ENCODE data around the gene SAP30BP.
"Not testable (repeated sequence)": the region's sequence is repeated elsewhere in the genome, so short reads cannot be mapped to it uniquely, and the experiment has no call there.

Gene SAP30BP

GRCh38 chr17:75634376-75634740, 32.8 kb upstream of the SAP30BP start:
- no peak for DNase-seq

- DNase-seq, result no peak
Measured at GRCh38 chr17:75634754-75635609, 32.2 kb upstream of the SAP30BP start.

DNA sequence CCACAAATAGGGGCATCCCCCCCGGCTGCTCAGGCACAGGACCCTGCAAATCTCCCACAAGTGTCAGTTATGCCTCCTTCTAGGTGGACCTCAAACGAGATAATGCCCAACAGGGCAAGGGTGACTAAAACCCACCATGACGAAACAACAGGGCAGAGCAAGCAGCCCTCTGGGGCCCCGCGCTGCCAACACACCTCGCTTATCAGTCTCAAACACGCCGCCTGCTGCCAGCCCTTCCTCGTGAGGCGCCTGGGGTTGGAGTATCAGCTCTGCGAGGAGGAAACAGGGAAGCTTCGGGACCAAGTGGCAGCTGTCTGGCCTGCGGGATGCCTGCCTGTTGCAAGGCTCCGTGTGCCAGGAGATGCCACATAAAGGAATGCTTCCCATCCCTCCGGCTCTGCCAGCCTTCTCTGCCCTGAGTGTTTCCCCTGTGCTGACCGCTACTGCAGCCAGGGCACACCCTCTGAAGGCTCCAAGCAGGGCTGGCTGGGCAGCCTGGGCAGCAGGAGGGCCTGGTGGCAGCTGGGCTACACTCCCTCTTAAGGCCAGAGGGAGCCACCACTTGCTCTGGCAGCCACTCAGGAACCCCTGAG, 31.4 kb upstream of the SAP30BP start:
- DNase-seq, result no peak

GRCh38 chr17:75636381-75637142, 30.6 kb upstream of the SAP30BP start:
- no peak for DNase-seq

DNA sequence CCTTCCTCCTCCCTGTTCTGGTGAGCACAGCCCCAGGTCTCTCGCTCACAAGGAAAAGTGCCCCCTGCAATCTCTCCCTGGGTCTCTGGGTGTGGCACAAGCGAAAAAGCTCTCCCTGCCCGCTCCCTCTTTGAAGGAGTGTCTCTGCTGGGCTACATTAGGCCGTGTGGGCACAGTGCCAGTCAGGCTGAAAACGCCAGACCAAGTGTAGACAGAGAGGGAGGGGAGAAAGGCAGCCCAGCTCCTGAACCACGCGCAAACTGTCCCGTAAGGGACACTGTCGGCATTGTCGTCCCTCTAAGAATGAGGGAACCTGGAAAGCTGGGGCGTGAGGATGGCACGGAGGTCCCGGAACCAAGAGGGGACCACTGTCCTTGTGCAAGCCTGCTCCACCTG, 30.0 kb upstream of the SAP30BP start:
- DNase-seq, result no peak

DNA sequence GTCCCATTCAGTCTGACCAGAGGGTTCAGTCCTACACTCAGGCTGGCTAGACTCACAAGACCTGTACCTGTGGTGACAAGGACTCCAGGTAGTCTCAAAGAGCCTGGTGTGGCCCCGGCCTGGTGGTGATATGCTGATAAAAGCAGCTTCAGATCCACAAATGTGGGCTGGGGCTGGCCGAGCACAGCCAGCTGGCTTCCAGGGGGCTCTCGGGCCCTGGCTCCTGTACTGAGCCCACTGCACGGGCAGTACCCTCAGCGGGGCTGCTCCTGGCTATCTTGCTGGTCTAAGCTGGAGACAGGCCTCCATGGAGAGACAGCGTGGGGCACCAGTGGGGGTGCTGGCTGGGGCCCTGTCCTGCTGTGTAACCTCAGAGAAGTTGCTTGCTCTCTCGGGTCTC, 29.6 kb upstream of the SAP30BP start:
- no peak for DNase-seq

DNA sequence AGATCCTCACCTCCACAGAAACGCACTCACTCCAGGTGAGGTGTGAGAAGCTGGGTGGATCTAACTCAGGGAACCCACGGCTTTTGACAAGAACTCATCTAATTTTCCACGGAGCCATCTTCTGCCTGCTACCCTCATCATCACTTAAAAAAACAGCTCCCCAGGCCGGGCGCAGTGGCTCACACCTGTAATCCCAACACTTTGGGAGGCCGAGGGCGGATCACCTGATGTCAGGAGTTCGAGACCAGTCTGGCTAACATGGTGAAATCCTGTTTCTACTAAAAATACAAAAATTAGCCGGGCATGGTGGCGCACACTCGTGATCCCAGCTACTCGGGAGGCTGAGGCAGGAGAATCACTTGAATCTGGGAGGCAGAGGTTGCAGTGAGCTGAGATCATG, 29.1 kb upstream of the SAP30BP start:
- DNase-seq, result not testable (repeated sequence)

DNA sequence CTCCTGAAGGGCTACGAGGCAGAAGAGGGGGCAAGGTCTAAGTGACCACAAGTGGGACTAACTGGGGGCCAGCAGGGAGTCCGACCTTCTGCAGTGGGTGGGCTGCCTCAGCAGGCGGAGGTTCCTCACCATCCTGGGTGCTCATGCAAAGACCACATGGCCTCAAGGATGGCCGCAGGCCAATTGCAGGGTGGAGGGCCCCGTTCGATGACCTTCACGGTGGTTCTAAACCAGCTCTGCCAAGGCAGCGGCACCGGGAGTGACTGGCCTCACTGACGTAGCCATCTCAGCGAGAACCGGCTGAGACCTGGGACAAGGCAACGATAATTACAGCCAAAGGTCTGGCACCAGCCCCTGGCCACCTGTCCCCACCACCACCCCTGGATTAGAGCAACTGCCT, 28.2 kb upstream of the SAP30BP start:
- DNase-seq, result no peak

DNA sequence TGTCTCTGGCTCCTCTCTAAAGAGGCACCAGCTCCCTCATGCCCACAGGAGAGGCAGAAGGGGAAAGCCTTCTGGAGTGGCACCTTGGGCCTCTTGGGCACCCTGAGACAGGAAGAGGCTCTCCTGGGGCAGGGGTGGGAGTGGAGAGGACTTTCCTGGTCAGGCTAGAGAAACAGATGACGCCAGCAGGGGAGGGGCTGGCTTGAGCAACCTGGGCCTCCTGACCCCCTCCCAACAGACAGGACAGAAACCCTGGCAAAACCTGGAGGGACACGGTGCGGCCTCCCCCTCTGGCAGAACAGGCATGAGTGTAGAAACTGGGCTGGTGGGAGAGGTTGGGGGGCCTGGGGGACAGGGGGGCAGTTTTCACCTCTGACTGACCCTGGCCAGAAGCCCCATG, 27.8 kb upstream of the SAP30BP start:
- DNase-seq, result no peak

DNA sequence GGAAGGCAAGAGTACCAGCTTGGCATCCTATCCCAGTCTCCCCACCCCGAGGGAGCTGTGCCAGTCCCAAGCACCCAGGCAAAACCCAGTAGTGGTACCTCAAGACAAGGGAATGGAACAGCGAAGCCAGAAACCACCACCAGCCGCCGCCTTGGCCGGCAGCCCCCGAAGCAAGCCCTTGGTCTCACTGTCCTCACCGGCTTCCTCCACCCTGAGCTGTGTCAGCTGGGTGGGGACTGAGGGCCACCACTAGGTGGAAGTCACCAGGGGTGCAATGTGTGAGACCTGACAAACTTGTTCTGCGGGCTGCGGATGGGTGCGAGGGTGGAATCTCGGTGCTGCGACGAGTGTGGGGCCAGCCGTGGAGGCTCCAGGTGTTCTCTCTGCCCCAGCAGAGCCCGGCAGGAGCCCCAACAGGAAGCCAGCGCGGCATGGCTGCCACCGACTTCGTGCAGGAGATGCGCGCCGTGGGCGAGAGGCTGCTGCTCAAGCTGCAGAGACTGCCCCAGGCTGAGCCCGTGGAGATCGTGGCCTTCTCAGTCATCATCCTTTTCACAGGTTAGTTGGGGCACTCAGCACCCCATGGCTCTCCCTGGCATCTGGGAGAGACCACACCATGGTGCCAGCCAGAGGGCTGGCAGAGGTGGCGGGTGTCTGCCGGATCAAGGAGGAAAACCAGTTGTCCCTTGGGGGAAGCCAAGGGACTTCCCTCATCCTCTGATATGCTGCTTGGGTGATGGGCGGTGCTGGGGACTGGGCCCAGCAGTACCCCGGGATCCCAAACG, 27.2 kb upstream of the SAP30BP start:
- no peak for DNase-seq

DNA sequence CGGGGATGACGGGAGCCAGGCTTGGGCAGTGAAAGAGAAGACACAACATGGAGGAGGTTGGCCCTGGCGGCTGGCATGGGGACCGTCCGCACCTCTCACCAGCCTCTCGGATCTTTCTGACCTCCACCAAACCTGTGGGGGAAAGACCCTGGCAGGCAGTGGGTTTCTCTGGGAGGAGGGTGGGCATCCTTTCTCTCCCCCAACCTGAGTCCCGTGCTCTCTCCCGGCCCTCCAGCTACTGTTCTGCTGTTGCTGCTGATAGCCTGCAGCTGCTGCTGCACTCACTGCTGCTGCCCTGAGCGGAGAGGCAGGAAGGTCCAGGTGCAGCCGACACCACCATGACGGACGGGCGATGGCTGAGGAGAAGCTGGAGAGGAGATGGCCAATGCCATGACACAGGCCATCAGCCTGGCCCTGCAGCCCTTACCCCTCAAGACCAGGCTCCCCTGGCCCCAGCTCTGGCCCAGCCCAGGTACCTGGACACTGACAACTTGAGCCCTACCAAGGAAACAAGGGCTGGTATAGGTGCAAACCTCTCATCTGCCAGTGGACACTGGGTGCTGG, 26.5 kb upstream of the SAP30BP start:
- DNase-seq, result no peak

DNA sequence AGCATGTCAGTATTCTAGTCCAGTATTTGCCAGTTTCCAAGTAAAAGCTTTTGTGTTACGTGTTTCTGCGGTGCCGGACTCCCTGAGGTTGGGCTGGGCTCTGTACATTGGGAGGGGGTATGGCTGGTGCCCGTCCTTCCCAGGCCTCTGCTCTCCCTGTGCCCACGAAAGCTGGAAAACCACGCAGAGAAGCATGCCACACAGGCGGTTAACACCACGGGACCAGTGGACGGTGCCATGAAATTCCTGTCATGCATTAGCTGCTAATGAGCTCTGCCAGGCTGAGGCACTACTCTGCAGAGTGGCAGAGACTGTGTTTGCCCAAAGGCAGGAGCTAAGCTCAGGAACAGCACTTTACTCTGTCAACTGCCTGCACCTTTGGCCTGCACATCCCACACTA, 25.8 kb upstream of the SAP30BP start:
- DNase-seq, result no peak

GRCh38 chr17:75642182-75642783, 24.9 kb upstream of the SAP30BP start:
- DNase-seq, result no peak

- no peak for DNase-seq
Measured at GRCh38 chr17:75642784-75643642, 24.1 kb upstream of the SAP30BP start.

- no peak for DNase-seq
Measured at GRCh38 chr17:75643643-75644017, 23.5 kb upstream of the SAP30BP start.

DNA sequence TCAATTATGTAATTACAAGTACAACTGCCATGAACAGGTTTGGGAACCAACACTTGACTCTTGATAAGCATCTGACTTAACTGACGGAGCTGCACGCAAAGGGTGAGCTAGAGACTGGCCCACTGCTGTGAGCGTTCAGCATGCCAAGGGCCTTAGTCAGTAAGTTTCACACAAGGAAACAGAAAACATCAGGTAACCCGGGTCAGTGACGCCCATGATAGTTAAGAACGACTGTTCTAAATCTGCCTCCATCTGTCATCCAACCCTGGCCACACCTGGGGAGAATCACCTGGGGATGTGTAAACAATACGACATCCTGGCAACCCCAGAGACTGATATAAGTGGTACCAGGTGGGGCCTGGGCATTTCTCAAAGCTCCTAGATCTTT, 21.6 kb upstream of the SAP30BP start:
- no peak for DNase-seq

GRCh38 chr17:75645889-75646637, 21.1 kb upstream of the SAP30BP start:
- DNase-seq, result no peak

DNA sequence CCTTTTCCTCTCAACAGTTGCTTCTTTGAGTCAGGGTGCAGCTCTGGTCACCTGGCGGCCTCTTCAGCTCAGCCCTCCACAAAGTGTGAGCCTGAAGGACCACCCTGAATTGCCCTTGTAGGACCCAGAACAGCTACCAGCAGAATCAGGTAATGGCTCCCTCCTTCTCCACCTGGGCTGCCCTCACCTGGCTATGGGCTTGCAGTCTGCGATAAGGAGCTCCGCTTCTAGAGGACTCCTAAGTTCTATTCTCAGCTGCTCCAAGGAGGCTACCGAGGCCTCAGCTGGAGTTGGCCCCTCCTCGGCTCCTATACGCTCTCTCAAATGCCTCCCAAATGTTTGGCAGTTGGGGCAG, 20.5 kb upstream of the SAP30BP start:
- DNase-seq, result no peak

DNA sequence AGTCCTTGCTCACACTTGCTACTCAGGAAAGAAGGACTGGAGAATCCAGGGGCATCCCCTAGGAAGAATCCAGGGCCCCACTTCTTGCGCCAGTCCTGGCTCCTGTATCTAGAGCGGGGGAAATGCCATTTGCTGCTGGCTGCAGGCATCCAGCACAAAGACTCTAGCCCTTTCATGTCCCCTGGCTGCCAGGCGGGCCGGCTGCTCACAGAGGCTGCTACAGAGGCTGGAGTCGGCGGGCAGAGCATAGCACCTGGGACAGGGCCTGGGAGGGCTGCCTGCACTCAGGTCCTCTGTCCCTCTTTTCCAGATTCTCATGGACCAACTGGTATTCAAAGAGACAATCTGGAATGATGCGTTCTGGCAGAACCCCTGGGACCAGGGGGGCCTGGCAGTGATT, 20.1 kb upstream of the SAP30BP start:
- no peak for DNase-seq

DNA sequence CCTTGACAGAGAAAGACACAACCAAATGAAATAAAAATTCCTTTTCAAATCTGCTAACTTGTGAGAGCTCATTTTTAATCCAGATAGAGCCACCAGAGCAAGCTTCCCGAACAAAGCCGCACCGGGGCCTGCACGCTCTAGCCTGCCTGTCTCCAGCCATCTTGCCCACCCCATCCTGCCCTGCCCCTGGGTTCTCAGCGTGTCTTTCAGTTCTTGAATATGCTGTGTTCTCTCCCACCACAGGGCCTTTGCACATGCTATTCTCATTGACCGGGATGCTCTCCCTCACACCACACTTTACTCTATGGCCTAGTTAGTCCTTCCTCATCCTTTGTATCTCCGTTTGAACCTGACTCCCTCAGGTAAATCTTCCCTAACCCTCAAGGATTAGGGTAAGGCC, 19.2 kb upstream of the SAP30BP start:
- DNase-seq, result no peak

GRCh38 chr17:75649687-75650086, 17.5 kb upstream of the SAP30BP start:
- DNase-seq, result no peak
